Right ventricle myocardium superior (tissue), 1 donor: Measurements from ENCODE around the gene BOLL. TPM values are rescaled to one million over a fixed set of nuclear protein-coding genes. Genes with fewer than 3 reads are reported as not detected.
"Not testable (repeated sequence)": the region's sequence is repeated elsewhere in the genome, so short reads cannot be mapped to it uniquely, and the experiment has no call there.

ENCODE experiments used
- ATAC-seq: fragments of 200-7000 bp; cut with Tn5 transposase; one replicate; pipeline ENCODE4 v1.9.1; 2020; ENCODE audit warnings: mild to moderate bottlenecking; ENCODE audit not compliant: poor library complexity
- DNase-seq: peaks from one replicate; pipeline ENCODE4 v3.0.0-alpha.2; 2020
- intact Hi-C: fragments of 100-400 bp; cut with DNase I; formaldehyde crosslinking; loops from one replicate; pipeline ENCODE4 v1.11.2; 2022
- total RNA-seq: library from RNA; stranded (reverse); fragmentation: NEBNext Ultra II Directional; extraction: Animal tissue kit (Norgen Biotek cat#: 25700); gene quantifications from one replicate; pipeline ENCODE4 v1.2.1, GENCODE V29; 2021
- donor health status: DM: no; HTN: yes; CAD: no; lungs with severe emphysema.

Gene BOLL
- total RNA-seq, 1 donor from 2014 or later, result not detected

DNA sequence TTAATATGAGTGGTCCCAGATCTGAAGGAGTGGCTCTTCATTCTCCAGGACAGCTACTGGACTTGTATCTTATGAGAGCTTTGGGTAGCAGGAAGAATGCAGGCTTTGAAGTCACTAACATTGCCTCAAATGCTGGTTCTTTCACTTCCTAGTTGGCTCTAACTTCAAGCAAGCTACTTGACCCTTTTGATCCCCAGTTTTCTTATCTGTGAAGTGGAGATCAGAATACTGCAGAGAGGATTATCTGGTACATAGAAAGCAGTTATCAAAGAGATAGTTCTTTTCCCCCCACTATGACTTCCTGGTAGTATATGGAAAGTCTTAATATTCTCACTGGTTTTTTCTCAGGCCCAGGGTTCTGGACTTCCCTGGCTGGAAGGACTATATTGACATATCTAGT is 15.9 kb upstream of the BOLL start:
- intact Hi-C loops, result loop anchor here (5.0 to 10.0 kb wide), 3 partner anchors 74 to 496 kb away; no protein-coding TSS in a partner anchor
- DNase-seq (no peak), ATAC-seq (no peak)

DNA sequence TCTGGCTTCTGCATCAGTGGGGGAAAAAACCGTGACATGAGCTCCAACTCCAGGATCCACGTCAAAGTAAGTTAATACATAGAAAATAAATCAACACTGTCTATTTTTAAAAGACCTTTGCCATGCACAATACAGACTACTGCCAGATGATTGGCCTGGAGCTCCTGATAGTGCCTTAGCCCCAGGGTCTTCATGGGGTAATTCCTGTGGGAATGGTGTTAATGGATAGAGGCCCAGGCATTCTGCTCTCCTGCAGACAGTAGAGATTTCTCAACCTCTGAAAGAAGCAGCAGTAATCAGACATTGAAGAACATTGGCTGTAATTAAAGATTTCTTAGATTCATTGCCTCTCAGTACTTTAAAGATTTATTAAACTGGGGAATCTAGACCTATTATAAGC is 15.0 kb upstream of the BOLL start:
- ATAC-seq (no peak), DNase-seq (no peak)
- intact Hi-C loops, result loop anchor here (5.0 to 10.0 kb wide), 3 partner anchors 75 to 497 kb away; no protein-coding TSS in a partner anchor

DNA sequence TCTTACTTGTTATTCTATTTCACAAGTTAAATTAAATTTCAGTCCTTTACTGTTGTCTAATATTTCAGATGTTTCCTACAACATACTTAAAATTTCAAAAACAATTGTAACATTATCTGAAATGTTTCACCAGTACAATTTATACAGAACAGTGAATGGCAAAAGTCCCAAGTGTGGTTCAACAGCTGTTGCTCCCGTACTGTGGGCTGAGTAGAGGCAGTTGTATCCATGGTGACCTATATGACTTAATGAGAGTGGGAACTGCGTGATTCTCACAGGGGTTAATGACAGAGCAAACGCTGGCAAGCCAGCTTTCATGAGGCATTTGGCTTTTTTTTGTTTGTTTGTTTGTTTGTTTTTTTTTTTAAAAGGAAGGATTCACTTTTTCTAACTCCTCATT is 13.9 kb upstream of the BOLL start:
- no peak for ATAC-seq
- no peak for DNase-seq
- intact Hi-C loops, result no loop called here

DNA sequence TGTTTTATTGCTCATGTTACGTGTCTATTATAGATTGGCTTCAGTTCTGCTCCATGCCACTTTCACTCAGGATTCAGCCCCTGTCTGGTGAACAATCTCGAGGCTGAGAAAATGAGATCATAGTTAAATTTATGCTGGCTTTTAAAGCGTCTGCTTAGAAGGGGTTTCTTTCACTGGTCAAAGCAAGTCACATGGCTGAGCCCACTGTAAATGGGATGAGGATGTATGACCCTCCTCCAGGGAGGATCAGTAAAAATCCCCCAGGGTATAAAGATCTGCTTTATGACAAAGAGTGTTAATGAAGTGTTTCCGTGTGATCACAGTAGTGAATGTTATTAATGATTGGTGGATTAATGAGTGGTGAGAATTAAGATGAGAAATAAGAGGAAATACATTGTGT is 13.1 kb upstream of the BOLL start:
- no peak for ATAC-seq
- DNase-seq, result no peak
- intact Hi-C loops, result no loop called here

DNA sequence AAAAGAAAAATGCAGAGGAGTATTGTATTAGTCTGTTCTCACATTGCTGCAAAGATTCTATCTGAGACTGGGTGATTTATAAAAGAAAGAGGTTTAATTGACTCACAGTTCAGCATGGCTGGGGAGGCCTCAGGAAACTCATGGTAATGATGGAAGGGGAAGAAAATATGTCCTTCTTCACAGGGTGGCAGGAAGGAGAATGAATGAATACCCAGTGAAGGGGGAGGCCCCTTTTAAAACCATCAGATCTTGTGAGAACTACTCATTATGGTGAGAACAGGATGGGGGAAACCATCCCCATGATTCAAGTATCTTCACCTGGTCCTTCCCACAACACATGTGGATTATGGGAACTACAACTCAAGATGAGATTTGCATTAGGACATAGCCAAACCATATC is 10.2 kb upstream of the BOLL start:
- no peak for DNase-seq
- intact Hi-C loops, result no loop called here
- ATAC-seq, result no peak

DNA sequence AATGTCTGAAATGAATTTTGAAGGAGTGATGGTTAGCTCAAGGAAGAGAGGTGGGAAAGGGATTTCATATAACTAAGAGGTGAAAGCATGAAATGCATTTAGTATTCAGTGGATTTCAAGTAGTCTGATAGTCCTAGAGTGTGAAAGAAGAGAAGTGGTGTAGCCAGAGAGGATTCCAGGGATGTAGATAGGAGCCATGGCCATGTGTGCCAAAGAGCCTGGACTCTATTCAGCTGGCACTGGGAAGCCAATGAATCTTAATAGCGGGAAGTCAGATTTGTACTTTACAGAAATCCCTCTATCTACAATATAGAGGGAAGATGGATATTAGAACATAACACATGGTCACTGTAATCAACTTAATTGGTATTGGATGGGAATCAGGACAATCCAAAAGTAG is 8.3 kb upstream of the BOLL start:
- intact Hi-C loops, result no loop called here
- ATAC-seq, result peak; percentile 93
- peak; percentile 50 for DNase-seq

DNA sequence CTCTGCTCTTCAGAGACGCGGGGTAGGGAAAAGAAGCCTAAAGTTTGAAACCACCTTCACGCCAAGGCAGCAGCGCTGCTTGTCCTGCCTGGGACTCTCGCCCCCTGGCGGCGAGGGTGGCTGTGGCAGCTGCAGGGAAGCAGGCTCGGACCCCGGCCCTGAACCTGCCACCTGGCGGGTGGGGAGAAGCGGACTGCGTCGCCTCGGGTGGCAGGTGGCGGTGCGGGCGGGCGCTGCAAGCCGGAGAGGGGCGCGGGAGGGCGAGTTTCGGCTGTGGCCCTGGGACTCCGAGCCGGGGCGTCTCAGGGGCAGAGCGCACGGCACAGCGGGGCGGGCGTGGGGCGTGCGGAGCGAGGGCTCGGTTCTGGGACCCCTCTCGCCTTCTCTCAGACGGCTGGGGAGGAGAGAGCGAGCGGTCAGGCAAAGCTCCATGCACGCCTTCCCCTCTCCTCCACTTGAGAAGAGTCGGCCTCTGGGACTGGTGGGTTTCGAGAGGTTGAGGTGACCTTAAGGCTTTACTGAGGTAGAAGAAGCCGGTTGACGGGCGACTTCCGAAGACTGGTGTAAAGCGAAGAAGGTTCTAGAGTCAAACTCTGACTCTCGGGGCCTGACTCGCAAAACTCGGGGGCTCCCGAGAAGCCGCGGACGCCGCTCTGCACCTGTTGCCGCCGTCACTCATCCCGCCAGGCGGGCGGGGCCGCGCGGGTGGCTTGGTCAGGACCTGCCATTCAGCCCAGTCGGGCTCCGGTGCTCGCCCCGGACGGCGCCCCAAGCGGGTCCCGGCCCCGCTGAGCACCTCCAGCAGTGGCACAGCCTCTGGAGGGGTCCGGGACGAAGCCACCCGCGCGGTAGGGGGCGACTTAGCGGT is 1.1 kb upstream of the BOLL start:
- DNase-seq (peak; percentile 50), ATAC-seq (peak; percentile 78)
- intact Hi-C loops, result no loop called here

DNA sequence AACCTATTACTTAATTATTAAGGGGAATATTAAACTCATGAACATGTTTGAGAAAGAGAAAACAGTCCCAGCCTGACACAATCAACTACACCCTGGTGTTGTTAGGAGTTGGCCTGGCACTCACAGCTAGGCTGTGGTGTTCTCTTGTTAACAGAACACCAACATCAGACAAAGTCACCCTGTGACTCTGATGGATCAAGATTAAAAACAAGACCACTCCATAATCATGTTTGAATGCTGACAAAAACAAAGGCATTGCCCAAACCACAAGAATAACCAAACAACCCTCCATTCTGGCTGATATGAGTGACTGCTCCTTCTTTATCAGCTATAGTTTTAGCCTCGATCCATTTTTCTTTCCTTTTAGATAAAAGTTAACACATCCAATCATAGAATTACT is 3.0 kb downstream of the BOLL start:
- intact Hi-C loops, result no loop called here
- ATAC-seq, result no peak
- no peak for DNase-seq

DNA sequence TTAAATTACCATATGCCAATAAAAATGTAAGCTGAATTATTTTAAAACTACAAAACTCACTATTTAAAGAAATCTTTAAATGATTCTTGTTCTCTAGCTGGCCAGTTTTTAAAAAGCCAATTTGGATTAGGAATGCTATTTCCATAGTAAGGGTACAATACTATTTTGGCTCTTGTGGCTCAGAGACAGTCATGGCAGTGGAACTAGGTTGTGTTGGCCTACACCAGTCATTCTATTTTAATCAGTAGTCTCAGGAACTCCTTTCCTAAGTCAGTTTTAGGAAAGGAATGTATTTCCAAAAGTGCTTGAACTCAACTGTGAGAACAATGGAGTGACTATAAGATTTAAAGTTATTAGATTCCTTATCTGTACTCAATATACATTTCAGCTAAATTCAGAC is 5.9 kb downstream of the BOLL start:
- ATAC-seq, result no peak
- no peak for DNase-seq
- intact Hi-C loops, result loop anchor here (10.0 kb wide), 1 partner anchor 74 kb away; the partner anchor contains the start of gene MARS2

DNA sequence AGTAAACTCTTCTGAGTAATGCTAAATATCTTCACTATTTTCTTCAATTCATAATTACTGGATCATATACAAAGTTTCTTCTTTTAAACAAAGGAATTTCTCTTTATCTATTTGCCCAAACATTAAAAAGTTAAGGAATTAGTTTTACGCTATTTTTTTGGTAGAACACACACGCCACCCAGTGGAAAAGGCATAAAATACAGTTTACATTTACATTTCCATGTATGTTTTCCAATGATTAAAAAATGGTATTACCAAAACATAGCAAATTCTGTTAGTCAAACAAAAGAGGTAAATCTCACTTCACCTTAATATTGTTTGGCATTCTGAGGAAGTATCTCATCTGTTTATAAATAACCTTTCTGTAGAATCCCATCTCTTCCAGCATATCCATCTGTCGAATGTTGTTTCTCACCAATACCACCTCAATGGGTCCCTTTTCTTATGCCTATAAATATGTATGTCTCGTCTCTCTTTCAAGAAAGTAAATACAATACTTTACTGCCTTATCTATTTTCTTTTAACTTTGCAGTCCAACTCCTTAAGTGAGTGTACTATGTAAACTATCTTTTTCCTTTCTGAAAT is 7.2 kb downstream of the BOLL start:
- DNase-seq, result no peak
- no peak for ATAC-seq
- intact Hi-C loops, result loop anchor here (10.0 kb wide), 1 partner anchor 73 kb away; the partner anchor contains the start of gene MARS2

DNA sequence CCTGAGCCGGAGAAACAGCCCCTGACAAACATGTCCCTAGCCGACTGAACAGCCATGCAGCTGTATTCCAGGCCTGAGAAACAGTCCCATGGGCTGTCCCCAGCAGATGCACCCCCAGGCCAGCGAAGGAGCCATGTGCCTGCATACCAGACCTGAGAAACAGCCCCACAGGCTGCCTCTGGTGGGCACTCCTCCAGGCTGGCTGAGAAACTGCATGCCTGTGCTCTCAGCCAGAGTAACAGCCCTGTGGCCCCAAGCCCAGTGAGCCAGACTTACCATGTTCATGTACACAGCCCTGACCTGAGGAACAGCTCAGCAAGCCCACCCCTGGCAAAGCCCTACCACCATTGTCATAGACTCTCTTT is 24.8 kb downstream of the BOLL start:
- ATAC-seq, result no peak
- DNase-seq, result no peak
- intact Hi-C loops, result no loop called here

DNA sequence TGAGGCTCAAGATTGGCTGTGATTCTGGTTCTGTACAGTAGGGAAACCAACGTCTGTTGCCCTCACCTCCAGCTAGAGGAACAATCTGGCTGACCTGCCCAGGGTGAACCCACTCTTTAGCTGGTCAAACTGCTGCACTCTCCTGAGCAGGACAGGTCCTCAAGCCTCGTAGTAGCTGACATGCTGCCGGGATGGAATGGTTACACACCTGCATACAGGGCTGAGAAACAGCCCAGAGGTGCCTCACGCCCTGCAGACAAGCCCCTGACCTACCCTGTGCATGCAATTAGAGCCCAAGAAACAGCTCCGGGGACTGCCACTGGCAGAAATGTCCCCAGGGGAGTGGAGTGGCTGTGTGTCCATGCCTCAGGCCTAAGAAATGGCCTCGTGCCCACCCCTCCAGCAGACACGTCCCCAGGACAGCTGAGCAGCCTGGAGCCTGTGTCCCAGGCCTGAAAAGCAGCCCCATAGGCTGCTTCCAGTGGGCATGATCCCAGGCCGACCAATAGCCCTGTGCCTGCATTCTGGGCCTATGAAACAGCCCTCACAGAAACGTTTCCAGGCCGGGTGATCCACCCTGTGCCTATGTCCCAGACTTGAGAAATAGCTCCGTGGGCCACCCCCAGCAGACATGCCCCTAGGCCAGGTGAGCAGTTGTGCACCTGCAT is 25.4 kb downstream of the BOLL start:
- intact Hi-C loops, result no loop called here
- DNase-seq (no peak), ATAC-seq (no peak)

DNA sequence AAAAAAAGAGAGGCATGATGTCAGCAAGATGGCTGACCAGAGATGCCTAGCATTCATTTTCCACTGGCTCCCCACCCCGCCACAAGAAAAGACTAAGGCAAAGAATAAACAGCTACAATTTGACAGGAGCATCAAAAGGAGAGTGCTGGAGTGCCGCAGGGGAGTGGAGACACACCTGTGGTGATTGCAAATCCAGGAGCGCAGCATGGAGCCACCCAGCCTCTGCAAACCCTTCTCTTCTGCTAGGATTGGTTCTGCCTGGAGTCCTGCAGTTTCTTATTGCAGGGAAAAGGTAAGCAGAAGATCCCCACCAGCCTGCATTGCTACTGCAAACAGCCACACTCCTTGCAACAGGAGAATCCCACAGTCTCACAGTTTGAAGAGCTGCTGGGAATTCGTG is 26.1 kb downstream of the BOLL start:
- intact Hi-C loops, result no loop called here
- ATAC-seq (no peak), DNase-seq (no peak)

DNA sequence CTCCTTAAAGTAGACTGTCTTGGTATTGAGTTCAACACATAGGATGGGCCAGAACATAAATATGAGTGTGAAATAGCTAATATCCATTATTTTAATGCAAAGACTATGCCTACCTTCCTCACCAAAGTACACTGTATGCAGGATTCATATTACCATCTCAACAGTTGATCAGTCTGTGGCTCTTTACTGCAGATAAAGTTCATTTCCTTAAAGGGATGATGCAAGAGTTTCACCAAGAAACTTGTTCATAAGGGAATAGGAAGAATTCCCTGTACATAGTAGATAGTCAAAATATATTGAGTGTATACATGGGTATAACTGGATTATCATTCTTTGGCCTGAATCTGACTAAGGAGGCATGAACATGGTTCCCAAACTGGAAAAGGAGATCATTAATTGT is 44.9 kb downstream of the BOLL start:
- intact Hi-C loops, result no loop called here
- no peak for ATAC-seq
- DNase-seq, result no peak

DNA sequence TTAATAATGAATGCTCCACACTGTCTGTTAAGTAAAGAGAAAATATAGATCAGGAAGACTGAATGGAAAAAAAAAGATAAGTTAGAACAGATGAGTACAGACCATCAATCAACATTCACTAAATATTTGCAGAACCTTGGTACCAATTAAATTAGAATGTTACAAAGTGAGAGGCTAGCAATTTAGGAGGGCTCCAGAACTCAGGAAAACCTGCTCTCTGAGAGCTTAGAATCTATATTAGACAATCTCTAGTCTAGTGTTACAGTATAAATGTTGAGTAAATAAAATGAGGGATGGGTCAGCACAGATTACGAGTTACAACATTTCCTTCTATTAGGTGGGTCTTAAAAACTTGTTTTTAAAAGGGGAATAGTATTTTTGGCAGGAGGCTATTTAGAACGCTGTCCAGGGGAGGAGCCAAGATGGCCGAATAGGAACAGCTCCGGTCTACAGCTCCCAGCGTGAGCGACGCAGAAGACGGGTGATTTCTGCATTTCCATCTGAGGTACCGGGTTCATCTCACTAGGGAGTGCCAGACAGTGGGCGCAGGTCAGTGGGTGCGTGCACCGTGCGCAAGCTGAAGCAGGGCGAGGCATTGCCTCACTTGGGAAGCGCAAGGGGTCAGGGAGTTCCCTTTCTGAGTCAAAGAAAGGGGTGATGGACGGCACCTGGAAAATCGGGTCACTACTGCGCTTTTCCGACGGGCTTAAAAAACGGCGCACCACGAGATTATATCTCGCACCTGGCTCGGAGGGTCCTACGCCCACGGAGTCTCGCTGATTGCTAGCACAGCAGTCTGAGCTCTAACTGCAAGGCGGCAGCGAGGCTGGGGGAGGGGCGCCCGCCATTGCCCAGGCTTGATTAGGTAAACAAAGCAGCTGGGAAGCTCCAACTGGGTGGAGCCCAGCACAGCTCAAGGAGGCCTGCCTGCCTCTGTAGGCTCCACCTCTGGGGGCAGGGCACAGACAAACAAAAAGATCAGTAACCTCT is 56.3 kb downstream of the BOLL start:
- ATAC-seq, DNase-seq, intact Hi-C loops: not testable (repeated sequence)

DNA sequence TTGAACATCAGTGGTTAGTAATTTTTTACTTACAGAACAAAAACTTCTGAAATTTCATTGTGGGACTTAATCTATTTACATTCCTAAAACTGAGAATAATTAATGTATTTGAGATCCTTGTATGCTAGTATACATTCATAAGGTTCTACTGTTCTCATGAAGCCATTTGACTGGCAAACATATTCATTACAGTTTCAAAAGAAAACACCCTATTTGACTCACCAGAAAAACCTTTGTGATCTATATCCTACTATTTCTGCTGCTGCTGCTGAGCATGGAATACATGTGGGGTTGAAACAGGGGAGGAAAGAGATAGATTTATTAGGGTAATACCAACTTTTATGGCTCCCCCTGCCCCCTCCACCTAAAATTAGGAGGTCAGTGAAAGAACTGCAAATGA is 58.1 kb downstream of the BOLL start:
- no peak for DNase-seq
- intact Hi-C loops, result no loop called here
- no peak for ATAC-seq

DNA sequence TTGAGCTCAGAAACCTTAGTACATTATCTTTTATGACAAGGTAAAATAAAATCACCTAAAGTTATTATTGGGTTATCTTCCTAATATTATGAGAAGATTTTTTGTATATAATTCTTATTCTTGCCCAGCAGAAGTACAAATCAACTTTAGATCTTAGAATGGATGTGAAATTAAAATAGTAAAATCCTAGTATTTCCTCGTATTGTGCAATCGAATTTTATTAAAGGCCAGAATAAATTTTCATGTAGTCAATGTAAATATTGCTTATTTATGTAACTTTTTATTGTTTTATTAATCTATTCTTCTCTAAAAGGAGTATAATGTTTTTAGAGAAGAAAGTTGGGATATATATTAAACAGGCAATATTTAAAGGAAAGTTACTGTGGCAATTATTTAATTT is 67.3 kb downstream of the BOLL start:
- intact Hi-C loops, result no loop called here

DNA sequence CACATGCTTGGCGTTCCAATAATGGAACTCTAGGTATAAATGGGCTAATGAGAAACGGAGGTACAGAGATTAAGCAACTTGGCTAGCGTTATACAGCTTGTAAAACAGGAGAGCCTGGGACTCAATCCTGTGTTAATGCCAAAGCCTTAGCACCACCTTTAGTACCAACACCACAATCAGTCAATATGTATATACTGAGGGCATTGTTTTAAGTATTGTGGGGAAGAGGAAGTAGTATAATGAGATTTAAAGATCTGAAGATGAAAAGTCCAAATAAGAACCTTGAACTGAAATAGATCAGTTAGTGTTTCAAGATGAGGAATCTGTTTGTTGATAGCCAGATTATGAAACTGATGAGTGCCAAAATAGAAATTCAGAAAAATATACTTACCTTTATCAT is 71.8 kb downstream of the BOLL start:
- ATAC-seq (no peak), DNase-seq (no peak)
- intact Hi-C loops, result no loop called here

More for the DNA sequence above, 67.3 kb downstream of the BOLL start:
- DNase-seq (no peak), ATAC-seq (no peak)

DNA sequence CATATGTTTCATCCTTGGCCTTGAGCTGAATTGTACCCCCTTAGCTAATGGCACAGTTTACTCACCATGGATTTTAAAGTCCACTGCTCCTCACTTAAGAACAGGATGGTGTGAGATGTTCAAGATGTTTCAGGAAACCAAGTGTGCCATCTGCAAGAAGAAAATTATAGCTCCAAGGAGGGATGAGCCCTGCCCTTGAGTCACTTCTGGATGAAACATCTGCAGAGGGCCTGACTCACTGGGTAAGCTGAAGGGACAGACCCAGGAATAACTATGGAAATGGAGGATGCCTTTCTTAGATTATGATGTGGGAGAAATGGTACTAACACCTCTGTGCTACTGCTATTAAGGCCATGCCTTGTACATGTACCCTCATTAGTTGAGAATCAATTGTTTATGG is 73.5 kb downstream of the BOLL start:
- intact Hi-C loops, result no loop called here
- DNase-seq, result no peak
- ATAC-seq, result no peak
